HS-27A (cell line): ENCODE data around the gene ITPKB.
"Not testable (repeated sequence)": the region's sequence is repeated elsewhere in the genome, so short reads cannot be mapped to it uniquely, and the experiment has no call there.

Experiments
- DNase-seq: peaks from one replicate; pipeline ENCODE4 v3.0.0-alpha.2; 2012; ENCODE audit warnings: low read depth, missing footprints

The ITPKB gene

DNA sequence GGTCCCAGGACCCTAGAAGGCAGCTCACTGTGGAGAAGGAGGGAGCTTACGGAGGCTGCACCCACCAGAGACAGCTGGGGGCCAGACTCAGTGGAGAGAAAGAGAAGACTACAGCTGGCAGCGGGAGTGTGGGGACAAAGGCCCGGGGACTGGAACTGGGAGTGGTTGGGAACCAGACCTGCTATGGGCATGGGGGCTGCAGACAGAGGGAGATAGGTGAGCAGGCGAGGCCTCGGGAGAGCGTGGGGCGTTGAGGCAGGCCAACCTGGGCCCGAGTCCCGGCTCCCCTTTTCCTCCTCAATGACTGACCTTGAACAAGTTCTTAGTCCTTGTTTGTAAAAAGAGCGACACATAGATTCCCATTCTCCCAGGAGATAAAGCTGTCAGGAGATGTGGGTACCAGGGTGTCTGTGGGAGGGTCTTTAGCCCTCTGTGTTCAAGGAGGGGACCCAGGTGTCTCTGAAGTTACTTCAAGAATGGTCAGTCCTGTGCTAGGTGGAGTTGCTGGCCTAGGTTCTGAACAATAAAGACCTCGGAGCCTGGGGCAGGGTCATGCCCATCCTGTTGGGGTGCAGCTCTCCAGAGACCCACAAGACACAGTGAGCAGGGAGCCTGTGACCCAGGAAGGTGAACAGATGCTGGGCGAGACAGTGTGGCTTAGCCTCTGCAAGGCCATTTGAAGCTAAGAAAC is 87.9 kb downstream of the ITPKB start:
- no peak for DNase-seq

- no peak for DNase-seq
These were observed 88.7 kb downstream of the ITPKB start for GRCh38 chr1:226650236-226650841.

DNA sequence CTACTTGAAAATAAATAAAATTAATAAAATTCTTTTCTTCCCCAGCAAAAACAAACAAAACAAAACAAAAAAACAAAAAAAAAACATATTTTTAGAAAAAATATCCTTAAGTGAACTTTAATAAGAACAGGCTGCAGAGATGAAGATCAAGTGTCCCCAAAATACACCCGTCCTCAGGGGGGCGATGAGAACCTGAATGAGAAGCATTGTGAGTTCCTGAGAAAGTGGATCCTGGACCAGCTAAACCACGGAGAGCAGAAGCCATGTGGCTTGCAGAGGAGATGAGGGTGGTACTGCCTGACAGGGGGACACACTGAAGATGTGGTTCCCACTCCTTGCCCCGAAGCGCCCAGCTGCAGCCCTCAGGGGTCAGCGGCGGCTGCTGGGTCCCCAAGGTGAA is 89.3 kb downstream of the ITPKB start:
- no peak for DNase-seq

DNA sequence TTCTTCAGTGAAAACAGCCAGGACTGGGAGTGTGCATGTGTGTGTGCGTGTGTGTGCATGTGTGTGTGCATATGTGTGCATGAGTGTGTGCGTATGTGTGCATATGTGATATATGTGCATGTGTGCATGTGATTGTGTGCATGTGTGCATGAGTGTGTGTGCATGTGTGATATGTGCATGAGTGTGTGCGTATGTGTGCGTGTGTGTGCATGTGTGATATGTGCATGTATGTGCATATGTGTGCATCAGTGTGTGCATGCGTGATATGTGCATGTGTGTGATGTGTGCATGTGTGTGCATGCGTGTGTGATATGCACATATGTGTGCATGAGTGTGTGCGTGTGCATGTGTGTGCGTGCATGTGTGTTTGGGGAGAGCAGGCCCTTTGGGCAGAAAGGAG is 89.8 kb downstream of the ITPKB start:
- DNase-seq: no peak

DNA sequence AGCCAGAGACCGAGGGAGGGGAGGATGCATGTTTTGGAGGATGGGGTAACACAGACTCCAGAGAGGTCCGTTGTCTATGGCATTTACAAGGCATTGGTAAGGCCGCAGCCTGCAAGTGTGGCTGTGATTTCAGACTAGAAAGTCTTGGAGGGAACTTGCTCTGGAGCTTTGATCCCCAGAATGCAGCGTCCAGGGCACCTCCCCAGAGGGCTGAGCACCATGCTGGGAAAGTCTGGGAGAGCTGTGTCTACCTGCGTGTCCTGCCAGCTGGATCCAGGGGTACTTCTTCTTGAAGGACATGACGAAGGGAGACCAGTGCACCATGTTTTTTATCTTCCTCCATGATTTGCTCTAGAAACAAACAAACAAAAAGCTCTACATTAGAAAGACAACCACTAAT is 90.7 kb downstream of the ITPKB start:
- no peak for DNase-seq

- DNase-seq: no peak
These were observed 91.4 kb downstream of the ITPKB start for GRCh38 chr1:226647719-226648118.

DNA sequence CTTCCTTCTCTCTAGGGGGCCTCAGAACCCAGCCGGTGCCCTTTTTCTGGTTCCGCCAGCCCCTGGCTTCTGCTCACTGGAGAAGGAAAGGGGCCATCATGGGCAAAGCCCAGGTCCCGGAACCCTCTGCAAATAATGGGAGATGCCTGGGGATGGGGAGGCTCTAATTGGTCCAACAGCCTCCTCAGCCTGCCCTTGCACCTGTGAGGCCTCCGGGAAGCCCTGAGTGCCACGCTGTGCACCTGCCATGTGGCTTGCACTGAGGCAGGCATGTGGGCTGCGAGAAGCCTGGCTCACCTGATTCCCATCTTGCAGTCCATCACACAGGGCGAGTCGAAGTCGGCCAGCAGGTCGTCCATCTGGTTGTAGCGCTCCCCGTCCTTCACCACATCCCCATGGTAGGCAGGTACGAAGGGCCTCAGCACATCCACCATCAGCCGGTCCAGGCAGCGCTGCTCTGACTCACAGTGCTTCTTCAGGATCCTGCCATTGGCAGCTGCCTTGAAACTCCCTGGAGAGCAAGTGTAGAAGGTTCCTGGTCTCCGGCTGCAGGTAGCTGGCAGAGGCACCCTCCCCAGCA is 92.1 kb downstream of the ITPKB start:
- DNase-seq: no peak

DNA sequence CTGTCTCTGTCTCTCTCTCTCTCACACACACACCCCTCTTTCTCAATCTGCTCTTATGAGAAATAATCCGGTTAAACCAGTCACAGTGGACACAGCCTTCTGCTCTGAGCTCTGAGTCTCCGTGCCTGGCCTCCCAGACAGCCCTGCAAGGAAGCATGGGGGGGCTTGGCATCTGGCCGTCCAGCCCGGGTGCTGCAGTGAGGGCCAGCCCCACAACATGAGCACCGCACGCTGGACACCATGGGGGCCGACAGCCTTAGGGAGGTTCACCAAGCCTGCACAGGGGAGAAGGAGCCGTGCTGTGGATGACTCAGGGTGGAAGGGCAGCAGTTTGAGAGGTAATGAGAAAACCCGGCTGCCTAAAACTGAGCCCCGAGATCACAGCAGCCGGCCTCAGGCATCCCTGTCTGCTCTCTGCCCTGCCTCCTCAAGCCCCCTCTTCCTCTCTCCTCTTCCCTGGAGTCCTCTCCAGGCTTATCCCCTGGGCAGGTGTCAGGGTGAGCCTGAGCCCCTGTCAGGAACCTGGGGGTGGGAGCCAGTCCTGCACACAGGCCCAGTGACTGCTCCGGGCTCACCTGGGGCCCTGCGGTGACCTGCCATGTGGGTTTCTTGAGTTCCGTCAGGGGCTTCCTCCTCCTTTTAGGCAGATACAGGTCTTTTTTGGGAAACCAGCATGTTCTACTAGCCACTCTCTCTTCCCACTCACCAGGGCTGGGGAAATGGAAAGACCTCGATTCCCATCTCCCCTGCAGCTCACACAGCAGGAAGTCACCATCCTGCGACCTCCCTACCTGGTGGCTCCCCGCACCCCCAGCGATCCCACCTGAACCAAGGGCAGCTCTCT is 92.8 kb downstream of the ITPKB start:
- no peak for DNase-seq

GRCh38 chr1:226645279-226645976 is 93.7 kb downstream of the ITPKB start:
- DNase-seq: no peak

GRCh38 chr1:226644541-226645176 is 94.4 kb downstream of the ITPKB start:
- no peak for DNase-seq

DNA sequence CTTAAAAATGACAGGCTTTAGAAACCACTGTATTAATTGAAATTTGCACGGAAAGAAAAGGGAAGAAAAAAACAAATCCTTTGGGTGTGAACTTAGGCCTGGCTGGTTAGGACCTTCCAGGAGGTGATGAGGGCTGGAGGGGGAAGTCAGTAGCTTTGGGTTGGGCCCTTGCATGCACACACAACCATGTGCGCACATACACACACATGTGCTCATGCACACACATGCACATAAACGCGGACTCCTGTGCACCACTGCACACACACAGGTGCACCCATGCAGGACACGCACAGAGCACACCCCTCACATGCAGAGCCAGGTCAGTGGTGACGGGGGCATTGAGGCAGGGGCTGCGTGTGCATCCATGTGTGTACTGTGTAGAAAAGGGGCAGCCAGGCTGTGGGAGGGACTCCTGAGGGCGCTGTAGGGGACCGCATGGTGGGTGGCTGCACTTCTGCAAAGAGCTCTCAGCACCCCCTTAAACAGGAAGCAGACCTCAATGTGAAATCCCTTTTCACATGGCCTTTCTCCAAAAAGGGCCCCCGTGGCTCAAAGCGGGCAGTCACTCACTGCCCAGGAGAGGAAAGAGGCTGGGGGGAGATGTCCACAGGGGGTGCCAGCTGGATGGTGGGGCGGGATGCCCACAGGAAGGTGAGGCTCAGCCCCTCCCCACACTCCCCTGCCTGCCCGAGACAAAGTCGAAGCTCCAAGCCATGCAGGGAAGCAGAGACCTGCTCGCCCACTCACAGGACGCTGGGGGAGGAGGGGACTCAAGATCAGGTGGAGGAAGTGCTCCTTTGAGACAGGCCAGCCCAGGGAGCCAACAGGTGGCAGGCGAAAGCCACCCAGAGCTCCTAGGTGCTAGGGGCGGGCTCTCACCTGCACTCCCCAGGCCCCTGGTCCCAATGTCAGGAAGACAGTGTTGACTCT is 95.2 kb downstream of the ITPKB start:
- no peak for DNase-seq

- DNase-seq: no peak
These were observed 95.9 kb downstream of the ITPKB start for GRCh38 chr1:226643177-226643576.

DNA sequence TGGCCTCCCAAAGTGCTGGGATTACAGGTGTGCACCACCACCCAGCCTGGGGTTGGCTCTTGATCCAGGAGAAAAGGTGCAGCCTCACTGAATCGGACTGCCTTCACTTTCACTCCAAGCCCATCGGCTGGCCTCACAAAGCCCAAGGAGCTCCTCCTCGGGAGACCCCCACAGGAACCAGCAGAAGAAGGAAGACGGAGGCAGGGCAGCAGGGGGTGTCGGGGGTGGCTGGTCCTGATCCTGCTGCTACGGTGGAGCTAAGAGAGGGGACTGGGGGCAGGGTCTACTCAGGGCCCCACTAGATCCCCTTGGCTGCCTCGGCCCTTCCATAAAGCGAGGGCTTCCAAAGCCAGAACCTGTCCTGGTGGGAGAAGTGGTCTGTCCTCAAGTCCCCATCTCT is 96.7 kb downstream of the ITPKB start:
- DNase-seq: no peak

- no peak for DNase-seq
These were observed 97.3 kb downstream of the ITPKB start for GRCh38 chr1:226641671-226642231.

GRCh38 chr1:226640321-226641136 is 98.6 kb downstream of the ITPKB start:
- no peak for DNase-seq

DNA sequence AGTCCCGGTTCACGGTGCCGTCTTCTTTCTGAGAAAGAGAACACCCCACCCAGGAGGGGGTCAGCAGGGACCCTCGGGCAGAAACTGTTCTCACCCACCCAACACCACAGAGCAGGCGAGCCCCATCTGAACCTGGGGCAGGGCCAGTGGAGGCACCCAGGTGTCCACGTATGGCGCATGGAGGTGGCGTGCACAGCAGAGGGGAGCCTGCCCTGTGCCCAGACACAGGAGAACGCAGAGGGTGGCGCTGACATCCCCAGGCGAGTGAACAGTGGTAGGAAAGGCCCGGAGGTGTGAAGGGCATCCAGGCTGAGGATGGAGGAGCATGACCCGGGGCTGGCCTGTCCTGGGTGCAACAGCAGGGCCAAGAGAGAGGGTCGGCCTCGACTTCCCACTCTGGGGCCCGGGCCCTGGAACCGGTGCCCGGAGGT is 99.4 kb downstream of the ITPKB start:
- DNase-seq: no peak

DNA sequence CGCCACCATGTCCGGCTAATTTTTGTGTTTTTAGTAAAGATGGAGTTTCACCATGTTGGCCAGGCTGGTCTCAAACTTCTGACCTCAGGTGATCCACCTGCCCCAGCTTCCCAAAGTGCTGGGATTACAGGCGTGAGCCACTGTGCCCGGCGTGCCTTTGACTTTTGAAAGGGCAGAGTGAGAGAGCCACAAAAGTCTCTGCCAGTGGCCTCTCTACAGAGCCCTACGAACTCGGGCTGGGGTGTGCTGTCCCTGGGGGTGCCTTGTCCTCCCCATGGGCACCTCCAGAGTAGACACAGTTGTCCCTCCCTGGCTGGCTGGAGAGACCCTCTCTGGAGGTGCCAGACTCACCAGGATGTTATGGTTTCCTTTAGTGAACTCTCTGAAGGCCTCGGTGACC is 99.9 kb downstream of the ITPKB start:
- not testable (repeated sequence) for DNase-seq

GRCh38 chr1:226638608-226639007 is 100.5 kb downstream of the ITPKB start:
- DNase-seq: no peak

- DNase-seq: no peak
These were observed 101.0 kb downstream of the ITPKB start for GRCh38 chr1:226638001-226638601.
